CD14-positive monocyte (primary cell): ENCODE measurements around the gene PPFIA1. TPM values are rescaled to one million over a fixed set of nuclear protein-coding genes. Genes with fewer than 3 reads are reported as not detected.
A peak's percentile ranks its signal among the peaks of the same experiment; 100 is the strongest.

Experiments
- DNase-seq, 3 donors: peaks; one replicate each; pipeline ENCODE4 v3.0.0-alpha.2; 2011 to 2022
- H2AFZ ChIP-seq: 2 replicates; pipeline ENCODE4 v1.6.0; 2012; ENCODE audit warnings: mild to moderate bottlenecking, low read depth, low read length, inconsistent platforms; ENCODE audit not compliant: insufficient read depth, poor library complexity, severe bottlenecking
- H3K27ac ChIP-seq, 2 donors: 1 replicate in 1 of 2; 2 replicates in 1 of 2; pipeline ENCODE4 v1.5.1; 2012 to 2013; ENCODE audit warnings: low read length in 2 of 2, control low read depth in 1 of 2, inconsistent platforms in 1 of 2, low read depth in 1 of 2, mild to moderate bottlenecking in 1 of 2
- H3K27me3 ChIP-seq, 2 donors: one replicate each; pipeline versions ENCODE4 v1.6.0 to v1.6.1; 2011 to 2013; ENCODE audit warnings: low read length in 2 of 2; ENCODE audit not compliant: control insufficient read depth in 2 of 2, insufficient read depth in 2 of 2
- H3K36me3 ChIP-seq, 2 donors: replicated peaks in 1 of 2; 1 replicate in 1 of 2; 2 replicates in 1 of 2; pipeline versions ENCODE4 v1.5.1 to v1.6.1; 2012 to 2013; ENCODE audit warnings: low read length in 2 of 2, control low read depth in 1 of 2, inconsistent platforms in 1 of 2, mild to moderate bottlenecking in 1 of 2; ENCODE audit not compliant: insufficient read depth in 2 of 2, control insufficient read depth in 1 of 2
- H3K4me1 ChIP-seq, 2 donors: 1 replicate in 1 of 2; 2 replicates in 1 of 2; pipeline versions ENCODE4 v1.5.1 to v1.6.1; 2012 to 2013; ENCODE audit warnings: low read length in 2 of 2, control low read depth in 1 of 2, inconsistent platforms in 1 of 2, mild to moderate bottlenecking in 1 of 2, moderate library complexity in 1 of 2; ENCODE audit not compliant: insufficient read depth in 2 of 2, control insufficient read depth in 1 of 2
- H3K4me2 ChIP-seq: replicated peaks from 2 replicates; pipeline ENCODE3; 2012; ENCODE audit warnings: low read length, moderate library complexity, mild to moderate bottlenecking; ENCODE audit not compliant: poor library complexity, severe bottlenecking; ENCODE audit errors: extremely low read depth
- H3K4me3 ChIP-seq, 3 experiments: fragments of 200-600 bp in 1 of 3; sonication (generic) in 1 of 3; replicated peaks in 1 of 3; 1 replicate in 2 of 3; 2 replicates in 1 of 3; pipeline ENCODE4 v1.5.1; 2011 to 2013; ENCODE audit warnings: low read length in 3 of 3, mild to moderate bottlenecking in 3 of 3, control low read depth in 2 of 3, low read depth in 2 of 3, inconsistent platforms in 1 of 3, moderate library complexity in 1 of 3
- H3K79me2 ChIP-seq: 2 replicates; pipeline ENCODE4 v1.6.0; 2012; ENCODE audit warnings: mild to moderate bottlenecking, control low read depth, inconsistent platforms, low read length, moderate library complexity; ENCODE audit not compliant: insufficient read depth
- H3K9ac ChIP-seq: 2 replicates; pipeline ENCODE4 v1.6.0; 2017; ENCODE audit warnings: low read length, mild to moderate bottlenecking; ENCODE audit not compliant: insufficient read depth, poor library complexity, severe bottlenecking
- H3K9me3 ChIP-seq, 2 donors: replicated peaks in 1 of 2; 1 replicate in 1 of 2; 2 replicates in 1 of 2; pipeline versions ENCODE4 v1.5.1 to v1.6.1; 2012 to 2013; ENCODE audit warnings: low read length in 2 of 2, control low read depth in 1 of 2; ENCODE audit not compliant: control insufficient read depth in 1 of 2, insufficient read depth in 1 of 2
- H4K20me1 ChIP-seq: 2 replicates; pipeline ENCODE4 v1.6.0; 2012; ENCODE audit warnings: mild to moderate bottlenecking, low read length, control low read depth, moderate library complexity; ENCODE audit not compliant: insufficient read depth
- H3K27ac Mint-ChIP-seq, 7 donors: one replicate each; pipeline ENCODE4 v1.8.0; 2020; ENCODE audit warnings: mild to moderate bottlenecking in 7 of 7, mixed read lengths in 7 of 7, moderate library complexity in 6 of 7, inconsistent platforms in 2 of 7
- H3K27me3 Mint-ChIP-seq, 3 donors: one replicate each; pipeline ENCODE4 v1.8.0; 2021 to 2022; ENCODE audit warnings: low read depth in 3 of 3, mild to moderate bottlenecking in 3 of 3, mixed read lengths in 3 of 3, moderate library complexity in 3 of 3, inconsistent platforms in 1 of 3
- H3K36me3 Mint-ChIP-seq, 2 donors: one replicate each; pipeline ENCODE4 v1.8.0; 2020; ENCODE audit warnings: mixed read lengths in 2 of 2, inconsistent platforms in 1 of 2, mild to moderate bottlenecking in 1 of 2
- H3K4me1 Mint-ChIP-seq: one replicate; pipeline ENCODE4 v1.8.0; 2020; ENCODE audit warnings: mild to moderate bottlenecking, mixed read lengths
- H3K4me3 Mint-ChIP-seq, 2 donors: one replicate each; pipeline ENCODE4 v1.8.0; 2020; ENCODE audit warnings: mild to moderate bottlenecking in 2 of 2, mixed read lengths in 2 of 2, moderate library complexity in 1 of 2
- H3K9me3 Mint-ChIP-seq, 7 donors: one replicate each; pipeline ENCODE4 v1.8.0; 2020 to 2022; ENCODE audit warnings: mixed read lengths in 7 of 7, mild to moderate bottlenecking in 6 of 7, moderate library complexity in 6 of 7, inconsistent platforms in 2 of 7
- CTCF ChIP-seq: fragments of 200-600 bp; IDR thresholded peaks from one replicate; pipeline ENCODE4 v1.8.0; 2022; ENCODE audit warnings: antibody characterized with exemption, mild to moderate bottlenecking
- WGBS: methylation state at CpG from one replicate; pipeline ENCODE4 v1.1.5; 2013; ENCODE audit warnings: missing lambda C conversion rate; ENCODE audit not compliant: insufficient coverage; 5-methylcytosine and 5-hydroxymethylcytosine counted together
- intact Hi-C, 2 donors: fragments of 100-400 bp; cut with micrococcal nuclease; formaldehyde crosslinking; loops; one replicate each; pipeline versions ENCODE4 v1.15.0 to v1.15.1; 2023
- polyA plus RNA-seq, 3 donors: library from polyadenylated mRNA; depleted of rRNA in 1 of 3; unstranded in 2 of 3; stranded (reverse) in 1 of 3; fragments of 300-500 nt in 2 of 3; fragments of >200 nt in 1 of 3; fragmentation: Illumina TruSeq in 2 of 3; gene quantifications; 1 replicate in 2 of 3; 2 replicates in 1 of 3; pipeline ENCODE4 v1.2.3, GENCODE V29; 2012 to 2021

PPFIA1 gene
- polyA plus RNA-seq, 3 donors, result 7.5 to 65.7 (median 15.5) TPM

GRCh38 chr11:70333261-70333660, 62.8 kb downstream of the PPFIA1 start:
- no peak for TF ChIP-seq CTCF
- H3K4me1 Mint-ChIP-seq, result peaks cover 7% of the 10 kb centered on the region
- Histone ChIP-seq H3K27me3 (no peaks in the 10 kb centered on the region), H2AFZ (no peak overlapping the region), H4K20me1 (peaks cover 4% of the 10 kb centered on the region), H3K9me3 (no peaks in the 10 kb centered on the region), H3K4me3 (no peak overlapping the region), H3K36me3 (peaks cover 90 to 96% of the 10 kb centered on the region in 2 donors), H3K79me2 (peaks cover 15% of the 10 kb centered on the region), H3K4me2 (no peak overlapping the region), H3K4me1 (peaks cover 8% of the 10 kb centered on the region in 2 donors), H3K27ac (no peak overlapping the region), H3K9ac (no peak overlapping the region)
- no peak overlapping the region for H3K27ac Mint-ChIP-seq
- no peak overlapping the region for H3K4me3 Mint-ChIP-seq
- 91% methylated on average over 13 of the region's 13 CpGs for WGBS
- intact Hi-C loops, result no loop called here
- no peaks in the 10 kb centered on the region for H3K9me3 Mint-ChIP-seq
- DNase-seq, result no peak
- H3K36me3 Mint-ChIP-seq, result peaks cover 85 to 88% of the 10 kb centered on the region in 2 donors
- peaks cover 0 to 2% (median 0%) of the 10 kb centered on the region in 3 donors for H3K27me3 Mint-ChIP-seq

- Histone ChIP-seq H3K36me3 (peaks cover 93 to 99% of the 10 kb centered on the region in 2 donors), H3K27me3 (no peaks in the 10 kb centered on the region), H3K4me3 (no peak overlapping the region), H3K27ac (no peak overlapping the region), H3K4me1 (no peaks in the 10 kb centered on the region), H4K20me1 (peaks cover 4% of the 10 kb centered on the region), H3K4me2 (no peak overlapping the region), H3K9me3 (no peaks in the 10 kb centered on the region), H2AFZ (no peak overlapping the region), H3K9ac (no peak overlapping the region), H3K79me2 (peaks cover 3% of the 10 kb centered on the region)
- no peak for TF ChIP-seq CTCF
- intact Hi-C loops, result no loop called here
- no peaks in the 10 kb centered on the region for H3K4me1 Mint-ChIP-seq
- H3K27ac Mint-ChIP-seq, result peak overlapping the region in 1 of 7 donors; percentile 24
- no peak for DNase-seq
- H3K9me3 Mint-ChIP-seq, result no peaks in the 10 kb centered on the region
- no peak overlapping the region for H3K4me3 Mint-ChIP-seq
- H3K36me3 Mint-ChIP-seq, result peaks cover 88 to 92% of the 10 kb centered on the region in 2 donors
- peaks cover 0 to 2% (median 0%) of the 10 kb centered on the region in 3 donors for H3K27me3 Mint-ChIP-seq
- 98% methylated on average over 10 of the region's 16 CpGs for WGBS
Observed at GRCh38 chr11:70334351-70334995, 64.0 kb downstream of the PPFIA1 start.
